Measurements from ENCODE around the gene RBM10.

The RBM10 gene

DNA sequence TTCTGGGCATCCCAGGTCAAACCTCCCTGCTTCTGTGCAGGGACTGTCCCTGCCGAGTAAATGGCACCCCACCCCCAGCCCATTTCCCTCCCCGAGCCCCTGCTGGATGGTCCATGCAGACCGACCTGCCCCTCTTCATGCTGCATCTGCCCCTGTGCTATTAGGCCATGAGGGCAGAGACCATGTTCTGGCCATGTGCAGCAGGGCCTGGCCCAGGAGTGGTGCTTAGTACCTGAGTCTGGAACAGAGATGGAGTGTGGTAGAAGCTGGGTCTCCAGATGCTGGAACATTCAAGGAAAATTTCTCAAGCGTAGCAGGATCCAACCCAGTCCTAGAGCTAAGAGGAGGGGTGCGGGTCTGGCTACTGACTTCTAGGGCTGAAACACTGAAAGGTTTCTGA lies 33.3 kb downstream of the RBM10 start:
- no peak for DNase-seq

DNA sequence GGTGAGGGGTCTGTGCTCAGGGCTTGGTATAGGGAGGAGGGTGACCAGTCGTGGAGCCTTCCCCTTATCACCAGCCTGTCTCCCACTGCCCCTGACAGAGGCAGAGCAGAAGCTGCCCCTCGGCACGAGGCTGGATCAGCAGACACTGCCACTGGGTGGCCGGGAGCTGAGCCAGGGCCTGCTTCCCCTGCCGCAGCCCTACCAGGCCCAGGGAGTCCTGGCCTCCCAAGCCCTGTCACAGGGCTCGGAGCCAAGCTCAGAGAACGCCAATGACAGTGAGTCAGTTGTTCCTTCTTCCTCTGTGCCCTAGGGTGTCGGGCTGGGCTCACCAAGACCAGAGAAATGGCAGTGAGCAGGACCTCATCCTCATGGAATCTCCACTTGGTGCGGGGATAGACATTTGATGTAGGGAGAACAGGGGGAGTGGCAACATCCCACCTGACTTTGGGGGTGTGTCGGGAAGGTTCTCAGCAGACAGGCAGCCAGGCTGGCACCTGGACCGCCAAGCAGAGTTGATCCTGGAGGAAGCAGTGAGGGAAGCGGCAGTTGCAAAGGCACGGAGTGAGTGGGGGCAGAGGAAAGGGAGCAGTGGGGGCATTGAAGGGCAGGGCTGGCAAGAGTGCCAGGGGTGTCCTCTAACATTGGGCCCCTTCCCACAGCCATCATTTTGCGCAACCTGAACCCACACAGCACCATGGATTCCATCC lies 34.4 kb downstream of the RBM10 start:
- no peak for DNase-seq

DNA sequence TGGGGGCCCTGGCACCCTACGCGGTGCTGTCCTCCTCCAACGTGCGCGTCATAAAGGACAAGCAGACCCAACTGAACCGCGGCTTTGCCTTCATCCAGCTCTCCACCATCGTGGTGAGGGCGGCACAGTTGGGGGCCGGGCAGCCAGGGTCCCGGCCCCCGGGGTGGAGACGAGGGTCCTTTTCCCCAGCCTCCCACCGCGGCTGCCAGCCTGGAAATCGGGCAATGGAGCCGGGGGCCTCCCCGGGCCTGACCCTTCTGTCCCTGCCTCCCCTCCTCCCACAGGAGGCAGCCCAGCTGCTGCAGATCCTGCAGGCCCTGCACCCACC lies 34.9 kb downstream of the RBM10 start:
- DNase-seq, result no peak

DNA sequence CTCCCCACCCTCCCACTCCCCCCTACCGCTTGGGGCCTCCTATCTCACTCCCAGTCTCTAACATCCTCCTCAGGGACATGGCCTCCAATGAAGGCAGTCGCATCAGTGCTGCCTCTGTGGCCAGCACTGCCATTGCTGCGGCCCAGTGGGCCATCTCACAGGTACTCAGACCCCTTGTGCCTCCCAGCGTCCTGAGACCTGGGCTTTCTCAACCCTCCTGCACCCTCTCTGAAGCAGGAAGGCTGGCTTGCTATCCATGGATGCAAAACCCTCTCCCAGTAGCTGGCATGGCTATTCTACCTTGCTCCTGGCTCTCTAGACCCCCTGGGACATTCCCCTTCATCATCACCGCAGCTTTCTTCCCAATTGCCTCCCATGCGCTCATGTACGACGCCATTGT lies 35.3 kb downstream of the RBM10 start:
- no peak for DNase-seq

DNA sequence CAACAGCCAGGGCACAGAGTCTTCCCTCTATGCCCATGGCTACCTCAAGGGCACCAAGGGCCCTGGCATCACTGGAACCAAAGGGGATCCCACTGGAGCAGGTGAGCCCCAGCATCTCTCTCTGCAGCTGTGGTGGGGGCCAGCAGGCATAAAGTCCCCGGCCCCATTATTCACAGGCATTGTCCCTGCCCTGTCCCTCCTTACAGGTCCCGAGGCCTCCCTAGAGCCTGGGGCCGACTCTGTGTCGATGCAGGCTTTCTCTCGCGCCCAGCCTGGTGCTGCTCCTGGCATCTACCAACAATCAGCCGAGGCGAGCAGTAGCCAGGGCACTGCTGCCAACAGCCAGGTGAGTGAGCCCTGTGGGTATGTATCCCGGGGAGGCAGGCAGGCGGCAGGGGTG lies 36.3 kb downstream of the RBM10 start:
- no peak for DNase-seq

DNA sequence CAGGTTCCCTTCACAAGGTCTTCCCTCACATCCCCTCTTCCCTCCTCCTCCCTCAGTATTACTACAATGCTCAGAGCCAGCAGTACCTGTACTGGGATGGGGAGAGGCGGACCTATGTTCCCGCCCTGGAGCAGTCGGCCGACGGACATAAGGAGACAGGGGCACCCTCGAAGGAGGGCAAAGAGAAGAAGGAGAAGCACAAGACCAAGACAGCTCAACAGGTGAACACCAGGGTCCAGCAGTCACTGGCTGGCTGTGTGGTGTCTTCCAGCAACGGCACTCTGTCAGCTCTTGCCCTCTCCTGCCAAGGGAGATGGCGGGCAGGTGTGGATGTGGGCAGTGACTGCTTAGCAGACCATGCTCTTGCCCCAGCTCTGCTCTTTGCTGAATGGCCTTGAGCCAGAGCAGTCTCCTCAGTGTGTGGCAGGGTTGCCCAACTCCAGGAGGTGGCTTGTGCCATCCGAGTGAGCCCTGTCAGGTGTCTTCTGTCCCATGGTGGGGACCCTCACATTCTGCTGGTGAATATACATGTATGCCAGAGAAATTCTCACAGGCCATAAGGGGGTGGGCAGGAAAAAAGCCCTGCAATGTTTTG lies 37.2 kb downstream of the RBM10 start:
- DNase-seq, result no peak

DNA sequence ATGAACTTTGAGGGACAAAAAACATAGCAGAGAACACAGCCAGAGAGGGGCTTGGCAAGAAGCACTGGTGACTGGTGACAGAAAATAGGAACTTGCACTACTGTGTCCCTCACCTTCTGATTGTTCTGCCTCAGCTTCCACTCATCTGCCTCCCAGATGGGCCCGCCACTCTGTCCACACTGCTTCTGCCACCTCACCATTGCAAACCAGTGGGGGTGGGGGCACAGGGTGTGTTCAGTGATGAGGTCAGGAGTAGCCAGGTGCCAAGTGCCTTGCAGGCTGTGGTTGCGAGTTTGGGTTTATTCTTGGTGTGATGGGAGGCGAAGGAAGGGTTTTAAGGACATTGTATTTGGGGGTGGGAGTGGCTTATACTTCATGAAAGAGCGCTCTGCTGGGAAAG lies 39.5 kb downstream of the RBM10 start:
- no peak for DNase-seq

DNA sequence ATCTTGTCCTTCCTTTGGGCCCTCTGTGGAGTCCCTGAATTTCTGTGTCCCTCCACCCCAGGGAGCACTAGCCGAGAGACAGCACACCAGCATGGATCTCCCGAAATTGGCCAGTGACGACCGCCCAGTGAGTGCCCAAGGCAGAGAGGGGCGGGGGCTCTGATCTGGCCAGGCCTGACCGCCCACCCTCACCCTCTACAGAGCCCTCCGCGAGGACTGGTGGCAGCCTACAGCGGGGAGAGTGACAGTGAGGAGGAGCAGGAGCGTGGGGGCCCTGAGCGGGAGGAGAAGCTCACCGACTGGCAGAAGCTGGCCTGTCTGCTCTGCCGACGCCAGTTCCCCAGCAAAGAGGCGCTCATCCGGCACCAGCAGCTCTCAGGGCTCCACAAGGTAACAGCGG lies 40.2 kb downstream of the RBM10 start:
- no peak for DNase-seq

DNA sequence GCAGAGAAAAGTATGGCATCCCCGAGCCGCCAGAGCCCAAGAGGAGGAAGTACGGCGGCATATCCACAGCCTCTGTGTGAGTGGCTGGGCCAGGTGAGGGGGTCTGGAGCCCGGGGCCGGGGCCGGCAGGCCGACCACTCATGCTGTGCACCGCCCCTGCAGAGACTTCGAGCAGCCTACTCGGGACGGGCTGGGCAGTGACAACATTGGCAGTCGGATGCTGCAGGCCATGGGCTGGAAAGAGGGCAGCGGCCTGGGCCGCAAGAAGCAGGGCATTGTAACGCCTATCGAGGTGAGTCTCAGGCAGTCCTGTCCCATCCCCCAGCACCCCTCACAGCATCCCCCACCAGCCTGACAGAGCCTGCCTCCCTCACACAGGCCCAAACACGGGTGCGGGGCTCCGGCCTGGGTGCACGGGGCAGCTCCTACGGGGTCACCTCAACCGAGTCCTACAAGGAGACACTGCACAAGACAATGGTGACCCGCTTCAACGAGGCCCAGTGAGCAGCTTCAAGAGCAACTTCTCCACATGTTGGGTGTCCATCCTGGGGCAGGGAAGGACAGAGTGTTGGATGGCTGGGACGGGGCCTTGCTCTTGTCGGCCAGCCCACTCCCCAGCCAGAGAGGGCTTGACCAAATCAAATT lies 41.2 kb downstream of the RBM10 start:
- no peak for DNase-seq

DNA sequence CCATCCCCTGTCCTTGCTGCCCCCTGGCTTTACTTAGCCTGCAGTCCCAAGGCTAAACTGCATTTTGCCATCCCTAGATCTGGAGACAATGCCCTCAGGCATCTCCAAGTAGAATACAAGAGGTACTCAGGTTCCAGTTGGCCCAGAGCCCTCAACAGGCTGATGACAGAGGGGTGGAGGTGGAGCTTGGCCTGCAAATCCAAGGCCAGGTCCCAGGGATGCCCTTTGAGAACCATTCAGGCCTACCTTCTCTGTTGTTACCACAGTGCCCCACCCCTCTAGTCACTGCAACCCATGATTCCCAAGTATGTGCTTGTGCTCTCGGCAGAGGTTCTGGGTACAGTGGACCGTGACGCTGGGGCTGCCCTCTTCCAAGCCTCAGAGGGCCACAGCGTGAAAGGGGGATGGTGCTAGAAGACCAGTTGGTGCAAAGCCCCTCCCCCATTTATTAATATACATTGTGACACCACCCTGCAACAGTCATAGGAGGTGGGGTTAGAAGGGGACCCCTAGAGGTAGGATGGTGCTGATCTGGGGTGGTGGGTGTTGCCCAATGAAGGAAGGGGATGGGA lies 42.2 kb downstream of the RBM10 start:
- DNase-seq, result no peak

DNA sequence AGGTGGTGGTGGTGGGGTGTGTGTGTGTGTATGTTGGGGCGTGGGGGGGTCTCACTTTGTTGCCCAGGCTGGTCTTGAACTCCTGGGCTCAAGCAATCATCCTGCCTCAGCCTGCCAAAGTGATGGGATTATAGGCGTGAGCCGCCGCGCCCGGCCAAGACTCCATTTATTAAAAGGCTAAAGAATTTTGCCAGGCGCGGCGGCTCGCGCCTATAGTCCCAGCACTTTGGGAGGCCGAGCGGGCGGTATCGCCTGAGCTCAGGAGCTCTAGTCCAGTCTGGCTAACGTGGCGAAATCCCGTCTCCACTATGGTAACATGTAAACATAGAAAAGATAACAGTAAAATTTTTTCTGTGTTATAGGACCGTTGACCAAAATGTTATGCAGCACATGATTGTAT lies 44.9 kb downstream of the RBM10 start:
- no peak for DNase-seq

DNA sequence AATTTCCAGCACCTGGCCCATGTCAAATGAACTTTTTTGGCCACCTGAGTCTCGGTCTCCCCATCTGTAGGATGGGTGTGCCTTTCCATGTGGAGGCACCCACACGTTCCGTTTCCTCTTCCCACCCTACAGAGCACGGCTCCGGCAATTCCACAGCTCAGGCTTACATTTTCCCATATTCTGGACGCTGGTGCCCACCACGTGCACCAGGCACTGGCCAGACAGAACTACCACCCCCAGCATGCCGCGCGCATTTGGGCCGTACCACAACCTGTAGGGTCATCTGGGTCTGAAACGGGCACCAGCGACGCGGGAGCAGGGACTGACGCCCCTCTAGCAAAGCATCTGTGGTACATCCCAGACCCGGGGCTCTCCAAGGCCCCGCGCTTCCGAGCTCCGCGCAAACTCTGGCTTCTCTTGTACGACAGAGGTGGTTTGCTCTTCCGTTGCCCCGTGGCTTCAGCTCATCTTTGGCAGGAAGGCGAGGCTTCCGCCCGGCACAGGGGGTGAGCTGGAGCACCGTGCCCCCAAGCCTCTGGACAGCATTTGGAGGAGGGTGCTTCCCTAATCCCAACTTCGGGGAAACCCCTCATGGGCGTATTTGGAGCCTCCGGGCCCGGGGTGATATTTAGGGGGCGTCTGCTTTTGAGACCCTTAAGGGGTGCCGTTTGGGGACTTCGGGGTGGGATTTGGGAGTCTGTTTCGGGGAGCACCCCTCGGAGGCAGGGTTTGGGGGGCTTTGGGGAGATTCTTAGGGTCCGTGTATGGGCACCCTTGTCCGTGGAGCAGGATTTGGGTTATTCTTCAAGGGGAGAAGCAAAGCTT lies 45.6 kb downstream of the RBM10 start:
- DNase-seq, result peak; percentile 92

DNA sequence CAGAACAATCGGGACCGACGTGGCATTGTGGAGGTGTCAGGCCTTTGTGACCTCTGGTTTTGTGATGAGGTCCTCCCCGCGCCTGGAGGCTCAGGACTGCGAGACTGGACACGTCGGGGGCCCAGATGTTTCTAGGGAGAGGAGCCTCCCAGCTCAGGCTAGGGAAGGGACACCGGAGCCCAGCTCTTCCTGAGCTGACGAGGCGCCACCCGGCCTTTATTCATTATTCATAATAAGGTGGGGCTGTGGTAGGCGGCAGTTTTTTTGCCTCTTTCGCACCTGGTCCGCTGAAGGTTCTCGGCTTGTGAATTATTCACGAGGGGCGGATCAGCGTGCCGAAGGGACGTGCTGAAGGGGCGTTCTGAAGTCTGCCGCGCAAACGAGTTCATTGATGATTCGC lies 46.3 kb downstream of the RBM10 start:
- no peak for DNase-seq

DNA sequence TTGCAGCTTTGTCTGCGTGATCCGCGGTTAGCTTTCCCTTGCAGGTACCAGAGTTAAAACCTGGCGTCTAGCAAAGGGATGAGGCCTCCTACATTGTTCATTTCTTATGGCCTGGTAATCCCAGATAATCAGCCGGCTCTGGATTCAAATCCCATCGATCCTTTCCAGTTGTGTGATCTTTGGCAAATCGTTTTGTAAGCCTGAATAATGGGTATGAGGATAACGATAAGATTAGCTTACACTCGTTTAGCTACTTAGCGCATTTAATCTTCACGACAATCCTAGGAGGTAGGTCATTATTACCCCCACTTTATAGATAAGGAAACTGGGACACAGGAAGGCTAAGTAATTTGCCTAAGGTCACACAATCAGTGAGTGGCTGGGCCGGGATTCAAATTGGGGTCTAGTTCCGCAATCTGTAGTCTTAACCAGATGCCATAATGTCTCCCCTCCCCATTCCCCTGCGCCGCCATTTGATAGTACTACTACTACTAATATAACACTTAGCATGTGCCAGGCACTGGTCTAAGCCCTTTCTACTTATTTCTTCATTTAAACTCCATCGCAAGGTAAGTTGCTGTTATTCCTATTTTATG lies 46.9 kb downstream of the RBM10 start:
- DNase-seq, result no peak

DNA sequence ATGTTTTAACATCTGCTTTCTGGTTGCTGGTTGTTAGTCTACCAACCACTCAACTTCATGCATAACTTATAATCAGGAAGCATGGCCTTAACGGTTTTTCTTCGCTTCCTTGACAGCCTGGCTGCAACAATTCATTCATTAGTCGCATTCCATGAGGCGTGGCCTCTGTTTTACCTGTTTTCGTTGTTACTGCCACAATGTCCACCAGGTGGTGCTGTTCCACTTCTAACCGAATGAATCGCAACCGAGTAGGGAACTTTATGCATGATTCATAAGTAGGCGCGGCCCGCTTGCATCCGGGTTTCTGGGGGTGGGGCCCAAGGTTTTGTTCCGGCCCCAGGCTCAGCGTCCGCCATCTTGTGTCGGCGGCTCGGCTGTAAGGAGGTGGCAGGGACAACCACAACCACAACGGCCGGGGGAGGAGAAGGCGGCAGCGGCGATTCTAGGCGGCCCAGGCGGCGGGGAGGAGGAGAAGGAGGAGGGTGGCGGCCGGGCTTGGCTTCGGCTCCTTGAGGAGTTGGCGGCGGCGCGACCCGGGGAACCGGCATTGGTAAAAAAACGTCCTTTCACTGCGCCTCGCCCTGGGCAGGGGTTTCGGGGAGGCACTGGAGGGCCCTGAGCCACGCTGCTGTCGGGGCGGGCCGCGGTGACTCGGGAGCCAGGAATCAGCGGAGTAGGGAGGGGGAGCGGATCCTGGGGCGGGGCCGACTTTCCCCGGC lies 48.6 kb downstream of the RBM10 start, which contains the start of gene UBA1:
TSS of gene UBA1 (plus strand) at position 355 of the 719 bp plus-strand sequence. CDS start 4,974 bp downstream, outside the sequence.
- peak; percentile 94 for DNase-seq

DNA sequence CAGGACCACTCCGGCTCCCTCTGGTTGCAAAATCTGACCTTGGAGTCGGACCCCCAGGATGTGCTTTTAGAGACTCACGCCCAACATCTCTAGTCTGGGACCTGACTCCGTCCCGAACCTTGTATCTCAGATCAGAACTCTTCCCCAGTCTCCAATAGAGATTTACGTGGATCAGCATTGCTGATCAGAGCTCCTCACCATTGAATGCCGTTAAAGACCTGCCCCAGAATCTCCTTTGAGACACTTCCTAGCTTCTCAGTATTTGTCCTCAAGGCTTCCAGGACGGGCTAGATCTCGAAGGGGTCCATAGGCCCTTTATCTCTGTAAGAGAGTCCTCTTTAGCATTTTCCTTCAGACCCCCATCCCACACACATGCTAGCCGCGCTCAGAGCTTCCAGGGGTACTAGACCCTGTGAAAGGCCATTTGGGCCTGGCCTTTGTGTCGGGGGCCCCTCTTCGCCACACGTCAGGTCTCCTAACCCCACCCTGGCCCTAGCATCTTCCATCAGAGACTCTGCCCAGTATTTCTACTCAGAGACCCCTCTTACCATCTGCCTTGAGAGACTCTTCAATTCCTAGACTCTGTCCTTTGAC lies 49.3 kb downstream of the RBM10 start:
- no peak for DNase-seq

DNA sequence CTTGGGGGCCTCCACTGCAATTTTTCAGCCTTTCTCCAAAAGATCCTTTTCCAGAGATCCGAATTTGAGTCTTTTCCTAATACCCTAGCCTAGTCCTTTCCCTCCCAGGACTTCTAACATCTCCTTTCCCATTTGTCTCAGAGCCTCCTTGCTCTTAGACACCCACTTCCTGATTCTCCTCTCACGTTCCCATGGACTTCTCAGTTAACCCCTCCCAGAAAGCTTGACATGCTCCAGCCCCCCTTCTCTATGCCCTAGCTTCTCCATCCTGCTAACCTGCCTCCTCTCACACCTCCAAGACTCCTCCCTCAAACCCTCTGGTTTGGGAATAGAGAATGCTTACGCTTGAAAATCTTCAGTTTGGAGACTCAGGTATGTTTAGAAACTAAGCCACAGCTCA lies 51.1 kb downstream of the RBM10 start:
- no peak for DNase-seq

DNA sequence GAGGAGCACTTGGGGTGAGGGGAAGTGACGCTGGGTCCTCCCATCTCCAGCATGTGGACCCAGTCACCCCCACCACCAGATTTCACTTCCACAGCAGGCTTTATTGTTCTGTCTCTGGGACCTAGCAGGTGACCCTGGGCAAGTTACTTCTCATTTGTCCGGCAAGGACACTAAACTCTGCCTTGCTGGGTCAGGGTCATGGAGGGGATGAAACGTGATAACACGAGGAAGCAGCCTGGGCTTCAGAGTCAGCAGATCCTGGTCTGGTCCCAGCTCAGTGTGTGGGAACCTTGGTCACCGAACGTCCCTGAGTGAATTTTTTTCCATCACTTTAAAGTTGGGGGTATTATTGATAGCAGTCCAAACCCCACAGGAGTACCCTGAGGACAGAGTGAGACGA lies 52.5 kb downstream of the RBM10 start:
- no peak for DNase-seq

DNA sequence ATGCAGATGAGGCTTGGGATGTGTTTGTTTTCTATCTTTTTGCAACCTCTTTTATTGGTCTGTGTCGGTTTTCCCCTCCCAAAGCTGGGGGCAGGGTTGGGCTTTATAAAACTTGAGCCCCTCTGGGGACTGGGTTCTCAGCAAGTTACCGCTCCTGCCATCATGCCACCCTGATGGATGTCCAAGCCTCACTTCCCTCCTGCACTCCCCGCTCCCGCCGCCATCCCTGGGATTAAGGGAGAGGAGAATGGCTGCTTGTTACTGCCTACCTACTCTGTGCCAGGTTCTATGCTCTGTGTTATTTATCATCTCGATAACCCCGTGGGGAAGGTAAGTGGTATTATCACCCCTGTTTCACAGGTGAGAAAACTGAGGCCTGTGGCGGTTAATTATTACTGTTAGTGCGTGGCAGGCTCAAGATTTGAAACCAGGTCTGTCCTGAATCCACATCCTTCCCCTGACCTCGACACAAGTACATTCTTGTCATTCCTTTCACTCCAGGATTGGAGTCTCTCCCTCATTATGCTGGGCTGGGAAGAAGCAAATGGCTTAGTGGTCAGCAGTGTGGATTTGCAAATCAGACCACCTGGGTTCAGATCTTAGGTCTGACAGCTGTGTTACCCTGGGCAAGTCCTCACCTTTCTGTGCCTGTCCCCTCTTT lies 53.1 kb downstream of the RBM10 start:
- no peak for DNase-seq

DNA sequence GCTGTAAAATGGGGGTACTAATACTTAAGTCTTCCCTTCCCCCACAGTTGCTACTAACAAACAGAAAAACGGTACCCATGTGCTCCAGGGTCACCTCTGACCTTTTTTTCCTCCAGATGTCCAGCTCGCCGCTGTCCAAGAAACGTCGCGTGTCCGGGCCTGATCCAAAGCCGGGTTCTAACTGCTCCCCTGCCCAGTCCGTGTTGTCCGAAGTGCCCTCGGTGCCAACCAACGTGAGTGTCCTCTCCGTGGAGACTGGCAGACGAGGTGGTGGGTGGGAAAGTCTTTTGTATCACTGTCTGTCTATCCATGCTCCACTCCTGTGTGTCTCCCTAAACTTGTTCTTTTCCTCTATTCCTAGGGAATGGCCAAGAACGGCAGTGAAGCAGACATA lies 53.7 kb downstream of the RBM10 start:
- no peak for DNase-seq

DNA sequence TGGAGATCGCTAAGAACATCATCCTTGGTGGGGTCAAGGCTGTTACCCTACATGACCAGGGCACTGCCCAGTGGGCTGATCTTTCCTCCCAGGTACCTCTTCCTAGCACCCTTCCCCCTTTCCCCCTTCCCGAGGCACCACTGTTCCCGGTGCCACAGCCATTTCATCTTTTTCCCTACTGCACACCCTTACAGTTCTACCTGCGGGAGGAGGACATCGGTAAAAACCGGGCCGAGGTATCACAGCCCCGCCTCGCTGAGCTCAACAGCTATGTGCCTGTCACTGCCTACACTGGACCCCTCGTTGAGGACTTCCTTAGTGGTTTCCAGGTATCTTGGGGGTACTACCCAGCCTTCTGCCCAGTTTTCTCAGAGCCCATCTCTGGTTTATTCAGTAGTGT lies 54.3 kb downstream of the RBM10 start:
- DNase-seq, result no peak
